GM19025 (cell line): Measurements from ENCODE around the gene GALNT17.

ENCODE experiments used
- ATAC-seq: cut with Tn5 transposase; IDR thresholded peaks from one replicate; pipeline ENCODE4 v1.9.1; 2021; ENCODE audit warnings: mild to moderate bottlenecking, low read depth, moderate library complexity; ENCODE audit not compliant: unreplicated experiment

Gene GALNT17

DNA sequence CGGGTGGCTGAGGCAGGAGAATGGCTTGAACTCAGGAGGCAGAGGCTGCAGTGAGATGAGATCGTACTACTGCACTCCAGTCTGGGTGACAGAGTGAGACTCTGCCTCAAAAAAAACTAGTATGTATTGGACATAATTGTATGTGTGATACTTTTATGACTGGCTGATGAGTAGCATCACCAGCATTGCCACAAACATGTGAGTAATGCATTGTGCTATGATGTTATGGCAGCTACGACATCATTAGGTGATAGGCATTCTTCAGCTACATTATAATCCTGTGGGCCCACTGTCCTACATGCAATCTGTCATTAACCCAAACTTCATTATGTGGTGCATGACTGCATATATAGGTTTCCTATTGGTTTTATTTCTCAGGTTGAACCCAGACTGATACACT is 352.4 kb downstream of the GALNT17 start:
- ATAC-seq: no peak

DNA sequence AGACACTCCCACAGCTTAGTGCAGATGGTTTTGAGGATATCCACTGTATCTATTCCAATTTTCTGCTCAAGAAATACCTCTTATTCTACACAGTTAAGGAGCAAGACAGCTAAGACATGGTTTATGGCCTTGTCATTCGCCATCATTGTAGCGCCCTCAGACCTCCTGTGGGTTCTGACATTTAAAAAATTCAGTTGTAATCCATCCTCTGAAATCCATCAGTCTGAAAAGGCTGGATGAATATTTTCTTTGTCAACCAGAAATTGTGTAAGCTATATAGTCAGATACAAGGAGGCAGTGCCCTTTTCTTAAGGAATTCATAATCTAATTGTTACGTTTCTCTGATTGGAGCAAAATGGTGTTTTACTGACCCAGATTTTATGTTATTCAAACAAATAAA is 353.6 kb downstream of the GALNT17 start:
- no peak for ATAC-seq

DNA sequence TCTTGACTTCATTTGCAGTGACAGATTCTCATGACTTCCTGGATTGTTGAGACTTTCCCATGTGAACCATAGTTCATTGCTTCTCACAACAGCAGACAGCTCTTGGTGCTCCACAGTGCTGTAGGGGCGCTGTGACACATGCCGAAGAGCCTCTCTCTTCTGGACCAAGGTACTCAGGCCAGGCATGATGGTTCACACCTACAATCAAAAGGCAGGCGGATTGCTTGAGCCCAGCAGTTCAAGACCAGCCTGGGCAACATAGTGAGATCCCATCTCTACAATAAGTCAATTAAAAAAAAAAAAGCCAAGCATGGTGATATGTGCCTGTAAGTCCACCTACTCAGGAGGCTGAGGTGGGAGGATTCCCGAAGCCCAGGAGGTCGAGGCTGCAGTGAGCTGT is 354.5 kb downstream of the GALNT17 start:
- ATAC-seq: no peak

DNA sequence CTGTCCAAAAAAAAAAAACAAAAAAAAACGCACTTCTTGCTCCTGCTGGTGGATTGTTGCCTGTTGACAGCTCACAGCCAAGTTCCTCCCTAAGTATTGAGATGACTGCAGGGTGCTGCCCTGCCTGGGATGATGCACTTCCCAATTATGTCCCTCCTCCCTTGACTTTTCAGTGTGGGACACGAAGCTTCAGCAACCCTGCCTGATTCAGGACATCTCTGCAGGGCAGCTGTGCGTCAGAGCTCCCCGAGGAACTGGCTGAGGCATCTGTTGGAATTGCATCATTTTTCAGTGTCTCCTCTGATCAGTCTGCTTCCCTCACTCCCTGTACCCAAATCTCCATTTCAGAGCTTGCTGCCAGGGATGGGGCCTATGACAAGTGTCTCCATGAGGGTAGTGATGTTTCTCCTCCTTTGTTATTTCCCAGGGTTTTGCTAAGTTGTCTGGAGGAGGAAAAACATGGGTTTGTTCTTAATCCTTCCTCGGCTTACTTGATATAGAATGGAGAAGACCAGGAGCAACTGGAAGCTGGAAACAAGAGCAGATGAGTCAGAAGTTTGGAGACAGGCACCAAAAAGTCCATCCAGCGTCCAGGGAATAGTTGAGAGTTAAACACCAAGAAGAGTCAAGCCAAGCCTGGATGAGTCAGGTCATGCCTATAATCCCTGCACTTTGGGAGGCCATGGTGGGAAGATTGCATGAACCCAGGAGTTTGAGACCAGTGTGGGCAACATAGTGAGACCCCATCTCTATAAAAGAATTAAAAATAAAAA is 355.1 kb downstream of the GALNT17 start:
- ATAC-seq: no peak

DNA sequence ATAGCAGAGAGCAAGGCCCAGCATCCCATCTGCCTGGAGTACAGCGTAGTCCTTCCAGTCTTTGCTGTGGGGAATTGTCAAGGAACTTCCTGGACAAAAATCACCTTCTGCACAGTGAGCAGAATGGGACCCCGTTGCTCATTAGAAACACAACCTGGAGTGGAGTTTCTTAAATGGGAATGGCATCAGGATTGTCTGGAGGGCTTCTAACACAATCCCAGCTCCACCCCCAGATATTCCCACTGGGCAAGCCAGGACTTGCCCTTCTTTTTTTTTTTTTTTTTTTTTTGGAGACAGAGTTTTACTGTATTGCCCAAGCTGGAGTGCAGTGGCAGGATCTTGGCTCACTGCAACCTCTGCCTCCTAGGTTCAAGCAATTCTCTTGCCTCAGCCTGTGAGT is 356.4 kb downstream of the GALNT17 start:
- ATAC-seq: no peak

DNA sequence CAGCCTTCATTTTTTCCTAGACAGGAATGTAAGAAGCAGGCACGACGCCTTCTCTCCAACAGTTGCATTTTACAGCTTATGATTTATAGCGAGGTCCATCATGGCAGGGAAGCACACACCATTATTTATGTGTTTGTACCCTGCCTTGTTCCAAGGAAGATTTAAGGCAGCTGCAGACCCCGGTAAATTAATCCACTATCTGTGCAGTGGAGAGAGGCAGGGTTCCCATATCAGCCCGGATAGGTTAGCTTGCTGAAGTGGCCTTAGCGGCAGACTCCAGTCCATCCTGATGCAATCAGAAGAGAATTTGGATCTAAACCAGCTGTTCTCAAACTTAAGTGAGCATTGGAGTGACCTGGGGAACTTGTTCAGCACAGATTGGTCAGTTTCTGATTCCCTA is 359.4 kb downstream of the GALNT17 start:
- no peak for ATAC-seq

DNA sequence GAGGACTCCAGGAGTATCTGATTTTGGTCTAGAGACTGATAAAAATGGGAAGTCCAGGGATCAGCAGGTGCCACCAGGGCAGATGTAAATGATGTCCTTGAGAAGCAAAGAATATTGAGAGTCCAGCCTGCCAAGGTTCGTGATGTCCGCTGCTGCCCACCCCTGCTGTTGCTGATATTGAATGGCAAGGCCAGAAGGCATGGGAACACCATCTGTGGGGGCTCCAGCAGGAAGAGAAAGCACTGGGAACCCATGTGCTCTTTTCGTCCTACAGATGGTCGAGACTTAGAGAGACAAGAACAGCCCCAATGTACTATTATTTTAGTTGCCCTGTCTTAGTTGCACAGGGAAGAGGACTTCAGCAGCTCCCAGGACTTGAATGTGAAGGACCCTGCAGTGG is 363.9 kb downstream of the GALNT17 start:
- no peak for ATAC-seq

DNA sequence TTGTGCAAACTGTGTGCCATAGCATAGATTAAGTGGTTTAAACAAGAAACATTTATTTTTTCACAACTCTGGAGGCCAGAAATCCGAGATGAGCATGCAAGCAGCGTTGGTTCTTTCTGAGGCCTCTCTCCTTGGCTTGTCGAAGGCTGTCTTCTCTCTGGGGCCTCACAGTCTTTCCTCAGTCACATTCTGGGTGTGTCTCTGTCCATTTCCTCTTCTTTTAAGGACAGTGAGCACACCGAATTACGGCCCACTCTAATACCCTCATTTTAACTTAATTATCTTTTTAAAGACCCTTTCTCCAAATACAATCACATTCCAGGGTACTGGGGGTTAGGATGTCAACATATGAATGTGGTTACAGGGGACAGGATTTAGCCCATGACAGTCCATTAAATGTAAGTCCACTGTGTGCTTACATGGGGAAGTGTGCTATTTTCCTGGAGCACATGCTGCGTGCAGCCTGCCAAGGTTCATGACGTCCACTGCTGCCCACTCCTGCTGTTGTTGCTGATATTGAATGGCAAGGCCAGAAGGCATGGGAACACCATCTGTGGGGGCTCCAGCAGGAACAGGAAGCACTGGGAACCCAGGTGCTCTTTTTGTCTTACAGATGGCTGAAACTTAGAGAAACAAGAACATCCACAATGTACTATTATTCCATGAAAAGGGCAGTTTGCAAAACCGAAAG is 365.5 kb downstream of the GALNT17 start:
- no peak for ATAC-seq

DNA sequence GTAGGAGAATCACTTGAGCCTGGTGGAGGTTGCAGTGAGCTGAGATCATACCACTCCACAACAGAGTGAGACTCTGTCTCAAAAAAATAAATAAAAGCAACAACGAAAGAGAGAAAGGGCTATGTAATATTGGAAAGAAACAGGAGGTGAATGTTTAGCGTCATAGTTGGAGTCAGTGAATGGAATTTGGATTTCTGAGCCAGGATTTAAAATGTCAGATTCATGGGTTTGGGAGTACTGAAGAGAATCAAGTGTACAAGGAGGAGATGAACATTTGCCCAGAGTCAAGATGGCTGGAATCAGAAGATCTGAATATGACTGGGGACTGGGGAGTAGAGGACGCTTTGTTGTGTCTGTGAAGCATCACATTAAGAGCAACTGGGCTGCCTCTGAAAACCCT is 366.4 kb downstream of the GALNT17 start:
- no peak for ATAC-seq

DNA sequence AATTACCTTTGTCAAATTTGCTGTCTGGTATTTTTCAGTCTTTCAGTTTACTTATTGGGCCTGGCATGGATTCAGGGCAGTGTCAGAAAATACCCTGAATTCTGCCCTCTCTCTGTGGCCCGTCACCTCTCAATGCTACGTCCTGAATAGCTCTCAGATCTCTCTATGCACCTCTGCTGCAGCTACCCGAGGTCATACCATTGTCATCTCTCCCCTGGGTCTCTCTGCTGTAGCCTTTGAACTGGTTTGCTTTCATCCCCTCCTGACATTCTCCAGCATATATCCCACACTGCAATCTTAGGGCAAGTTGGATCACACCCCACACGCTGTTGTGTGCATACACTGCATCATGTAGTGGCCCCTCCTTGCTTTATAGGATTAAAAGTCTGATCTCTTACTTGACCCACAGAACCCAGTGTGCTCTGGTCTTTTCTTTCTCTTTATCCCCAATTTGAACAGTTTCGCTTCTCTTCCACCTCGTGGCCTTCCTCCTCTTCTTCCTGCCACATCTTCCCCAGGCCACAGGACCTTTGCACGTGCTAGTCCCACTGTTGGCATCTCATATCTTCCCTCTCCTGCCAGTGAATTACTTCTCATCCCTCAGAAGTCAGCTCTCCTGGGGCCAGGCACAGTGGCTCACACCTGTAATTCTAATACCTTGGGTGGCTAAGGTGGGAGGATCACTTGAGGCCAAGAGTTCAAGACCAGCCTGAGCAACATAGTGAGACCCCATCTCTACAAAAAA is 372.9 kb downstream of the GALNT17 start:
- ATAC-seq: no peak

DNA sequence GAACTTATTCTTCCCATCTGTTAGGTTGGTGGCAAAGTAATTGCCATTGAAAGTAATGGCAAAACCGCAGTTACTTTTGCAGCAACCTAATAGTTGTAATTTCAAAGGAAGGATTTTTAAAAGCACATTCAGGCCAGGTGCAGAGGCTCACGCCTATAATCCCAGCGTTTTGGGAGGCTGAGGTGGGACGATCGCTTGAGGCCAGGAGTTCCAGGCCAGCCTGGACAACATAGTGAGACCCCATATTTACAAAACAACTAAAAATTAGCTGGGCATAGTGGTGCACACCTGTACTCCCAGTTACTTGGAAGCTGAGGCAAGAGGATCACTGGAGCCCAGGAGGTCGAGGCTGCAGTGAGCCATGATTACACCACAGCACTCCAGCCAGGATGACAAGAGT is 374.9 kb downstream of the GALNT17 start:
- no peak for ATAC-seq

DNA sequence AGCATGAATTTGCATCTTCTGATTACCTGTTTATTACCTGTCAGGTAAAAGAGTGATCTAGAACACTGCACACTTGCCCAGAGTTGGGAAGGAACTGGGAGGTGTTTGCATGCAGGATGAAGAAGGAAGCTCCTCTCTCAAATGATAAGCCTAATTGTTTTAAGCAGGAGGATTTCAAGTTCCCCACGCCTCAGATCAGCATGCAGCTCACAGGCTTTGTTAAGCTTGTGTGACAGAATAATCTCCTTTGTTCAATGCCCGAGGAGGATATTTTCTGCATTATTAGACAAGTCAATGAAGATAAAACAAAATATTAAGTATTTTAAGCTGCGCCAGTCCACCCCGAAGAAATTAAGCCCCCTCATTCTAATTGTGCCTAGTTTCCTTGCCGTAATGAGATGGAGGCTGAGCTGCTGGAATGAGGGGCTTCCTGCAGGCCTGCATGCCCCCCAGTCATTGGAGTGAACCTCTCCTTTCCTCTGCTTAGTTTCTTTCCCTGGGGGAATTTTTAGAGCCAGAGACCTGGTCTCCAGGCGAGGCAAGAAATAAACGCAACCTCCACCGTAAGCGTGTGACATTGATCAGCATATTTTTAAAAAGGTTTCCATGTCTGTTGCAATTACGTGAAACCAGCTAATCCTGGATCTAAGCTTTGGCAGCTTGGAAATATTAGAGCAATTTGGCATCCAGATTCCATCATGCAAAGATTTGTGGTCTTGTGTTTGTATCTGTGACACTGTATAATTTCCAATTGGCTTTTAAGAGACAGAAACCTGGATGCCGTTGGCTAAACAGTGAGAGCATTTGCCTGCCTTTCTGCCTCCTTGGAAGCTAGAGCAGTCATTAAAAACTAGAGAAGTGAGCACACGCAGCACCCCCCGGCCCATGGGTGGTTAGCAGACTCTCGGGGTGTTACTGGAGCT is 376.0 kb downstream of the GALNT17 start:
- no peak for ATAC-seq

DNA sequence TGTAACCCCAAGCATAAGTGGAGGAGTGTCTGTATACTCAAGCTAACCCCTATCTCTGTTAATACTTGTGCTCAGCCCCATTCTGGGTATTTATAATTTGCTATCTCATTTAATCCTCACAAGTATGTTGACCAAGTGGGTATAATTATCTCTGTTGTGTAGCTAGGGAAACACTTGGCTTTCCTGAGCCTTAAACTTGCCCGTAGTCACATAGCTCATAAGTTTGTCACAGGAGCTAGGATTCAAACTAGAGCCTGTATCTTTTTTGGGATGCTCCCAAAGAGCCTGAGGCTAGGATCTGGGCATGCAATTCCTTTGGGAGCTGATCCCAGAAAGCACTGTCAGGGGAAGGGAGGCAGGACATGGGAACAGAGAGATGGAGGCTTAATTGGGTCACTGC is 377.4 kb downstream of the GALNT17 start:
- no peak for ATAC-seq

DNA sequence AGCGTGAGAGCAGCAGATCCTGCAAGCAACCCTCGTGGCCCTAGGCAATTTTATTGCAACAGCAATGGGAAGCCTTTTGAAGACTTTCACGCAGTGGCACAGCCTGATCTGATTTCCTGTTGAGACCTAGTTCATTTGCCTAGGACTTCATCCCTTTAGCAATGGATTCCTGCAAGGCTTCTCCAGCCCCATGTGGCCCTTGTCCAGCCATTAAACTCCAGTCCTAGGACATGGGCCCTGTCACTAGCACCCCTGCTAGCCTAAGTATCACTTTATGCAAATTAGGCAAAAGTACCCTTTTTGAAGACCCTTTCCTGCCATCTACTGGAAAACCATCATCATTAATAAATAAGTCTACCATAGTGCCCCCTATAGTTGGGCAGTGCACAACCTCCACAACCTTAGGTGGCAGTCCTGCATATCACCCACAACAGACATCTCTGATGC is 379.4 kb downstream of the GALNT17 start:
- no peak for ATAC-seq

DNA sequence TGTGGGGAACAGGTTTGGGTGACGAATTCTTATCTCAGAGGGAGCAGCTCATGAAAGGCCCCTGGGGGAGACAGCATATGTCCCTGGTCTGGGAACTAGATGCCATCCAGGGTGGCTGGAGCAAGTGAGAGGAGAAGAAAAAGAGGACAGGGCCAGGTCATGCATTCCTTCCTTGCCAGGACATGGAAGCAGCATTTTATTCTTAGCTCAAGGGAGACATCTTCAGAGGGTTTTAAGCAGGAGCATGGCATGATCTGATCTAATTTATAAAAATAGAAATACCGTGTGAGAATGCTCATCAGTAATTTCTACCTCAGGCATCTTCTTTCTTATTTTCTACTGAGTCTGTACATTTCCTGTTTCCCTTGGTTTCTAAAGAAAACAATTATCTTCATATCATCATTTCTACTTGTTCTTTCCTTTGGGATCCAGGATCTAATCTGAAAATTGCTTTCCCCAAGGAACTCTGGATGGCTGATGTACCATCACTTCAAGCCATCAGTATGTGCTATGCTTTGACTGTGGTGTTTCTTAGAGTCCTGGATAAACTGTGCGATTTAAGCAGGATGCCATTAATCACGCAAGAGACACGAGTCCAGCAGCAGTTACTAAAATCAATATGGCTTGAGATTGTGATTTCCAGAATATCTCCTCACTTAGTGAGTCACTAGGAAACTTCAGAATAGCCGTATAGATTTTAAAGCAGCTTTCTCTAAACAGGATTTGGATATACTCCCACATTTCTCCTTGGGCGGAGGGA is 386.2 kb downstream of the GALNT17 start:
- no peak for ATAC-seq

DNA sequence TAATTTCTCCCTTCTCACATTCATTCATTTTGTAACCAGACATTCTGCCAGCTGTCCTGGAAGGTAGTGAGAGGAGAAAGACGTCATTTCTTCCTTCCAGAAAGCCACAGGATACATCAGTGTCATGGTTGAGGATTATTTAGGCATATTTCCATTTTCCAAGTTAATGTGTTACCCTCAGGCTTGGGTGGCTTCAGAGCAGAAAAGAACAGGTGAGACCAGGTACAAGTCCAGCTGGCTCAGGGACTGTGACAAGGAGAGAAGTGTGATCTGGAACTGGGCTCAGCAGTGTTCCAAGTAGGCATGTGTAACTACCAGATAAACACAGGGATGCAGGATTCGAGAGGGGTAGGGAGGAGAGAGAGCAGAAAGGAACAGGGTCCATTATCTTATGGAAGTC is 386.9 kb downstream of the GALNT17 start:
- ATAC-seq: no peak

DNA sequence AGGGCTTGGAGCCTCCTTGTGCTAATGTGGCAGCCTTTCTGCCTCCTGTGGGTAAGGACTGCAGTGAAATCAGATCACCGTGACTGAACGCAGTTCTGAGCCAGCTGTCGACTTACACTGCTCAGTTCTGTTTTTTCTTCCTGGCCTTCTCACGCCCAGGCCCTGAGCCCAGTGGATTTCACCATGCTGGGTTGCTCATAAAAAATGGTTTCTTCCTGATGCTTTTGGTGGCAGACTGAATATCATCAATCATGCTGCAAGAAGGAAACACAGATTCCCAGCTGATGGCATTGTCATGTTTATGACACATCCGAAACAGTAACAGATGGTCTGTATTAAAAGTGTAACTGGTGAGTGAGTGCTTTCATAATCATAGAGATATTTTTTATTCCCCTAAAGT is 389.6 kb downstream of the GALNT17 start:
- ATAC-seq: no peak

DNA sequence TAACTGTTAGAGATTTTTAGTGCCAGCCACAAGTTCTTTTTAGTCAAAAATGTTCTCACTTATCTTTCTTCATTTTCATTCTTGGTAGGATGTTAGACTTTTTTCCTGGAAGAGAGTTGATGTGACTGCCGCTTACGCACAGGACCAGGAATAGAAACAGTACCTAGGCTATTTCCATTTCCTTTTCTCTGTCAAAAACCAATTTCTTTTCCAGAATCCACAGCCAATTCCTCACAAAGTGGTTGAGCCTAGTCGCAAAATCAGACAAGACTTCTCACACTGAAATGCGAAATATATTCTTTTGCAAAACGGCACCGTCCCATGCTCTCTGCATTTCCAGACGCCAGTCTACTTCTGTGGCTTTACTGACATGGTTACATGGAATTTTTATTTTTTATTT is 394.2 kb downstream of the GALNT17 start:
- no peak for ATAC-seq

DNA sequence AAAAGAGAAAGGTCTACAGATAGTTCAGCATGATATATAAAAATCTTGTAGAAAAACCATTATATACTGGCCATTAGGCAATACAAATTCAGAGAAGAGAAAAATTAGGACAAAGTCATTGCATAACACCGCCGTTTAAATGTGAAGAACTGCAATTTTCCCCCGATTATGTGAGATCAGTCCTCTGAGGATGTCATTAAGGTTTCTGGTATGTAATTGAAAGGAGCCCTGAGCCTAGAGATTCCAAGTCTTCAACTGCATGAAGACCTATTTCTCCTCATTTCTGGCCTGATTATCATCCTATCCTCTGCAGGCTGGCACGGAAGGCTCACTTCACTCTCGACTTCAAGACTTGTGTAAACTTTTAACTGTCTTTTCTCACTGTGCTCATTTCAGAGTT is 395.3 kb downstream of the GALNT17 start:
- ATAC-seq: no peak

DNA sequence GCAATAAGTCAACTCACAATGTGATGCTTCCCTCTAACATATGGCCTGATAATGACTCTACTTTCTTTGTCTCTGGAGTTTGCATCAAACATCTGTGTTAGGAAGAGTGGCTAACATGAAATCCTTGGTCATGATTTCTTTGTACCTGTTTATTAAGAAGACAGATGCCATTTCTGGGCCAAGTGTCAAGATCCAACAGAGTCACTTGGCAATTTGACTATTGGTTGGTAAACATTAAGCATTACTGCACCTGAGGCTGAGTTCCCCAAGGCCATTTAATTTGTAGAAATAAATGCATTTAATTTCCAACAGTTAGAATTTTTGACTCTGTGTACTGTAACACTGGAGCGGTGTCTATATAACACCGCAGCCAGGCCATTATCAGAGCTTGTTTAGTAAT is 403.7 kb downstream of the GALNT17 start:
- no peak for ATAC-seq
